GM18498 (cell line): ENCODE data around the gene DOCK3.

Experiments used
- ATAC-seq: cut with Tn5 transposase; IDR thresholded peaks from one replicate; pipeline ENCODE4 v1.9.1; 2021; ENCODE audit warnings: mild to moderate bottlenecking, moderate library complexity; ENCODE audit not compliant: unreplicated experiment

Gene DOCK3

DNA sequence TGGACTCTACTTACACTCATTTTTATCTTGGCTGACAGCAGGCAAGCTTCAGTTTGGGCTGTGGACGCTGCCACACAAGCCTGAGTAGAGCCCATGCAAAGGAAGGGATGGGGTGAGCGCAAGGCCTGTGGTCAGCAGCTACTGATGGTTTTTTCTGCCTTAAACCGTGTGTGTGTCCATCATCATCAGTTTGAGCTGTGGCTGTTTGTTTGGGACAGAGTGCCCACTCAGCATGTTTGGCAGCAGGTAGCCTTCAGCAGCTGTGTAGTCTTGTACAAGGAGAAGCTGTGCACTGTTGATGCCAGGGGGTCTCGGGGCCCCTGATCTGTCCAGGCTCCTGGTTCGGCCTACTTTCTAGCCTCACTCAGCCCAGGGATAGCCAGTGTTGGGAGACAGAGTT is 719.8 kb downstream of the DOCK3 start:
- no peak for ATAC-seq

DNA sequence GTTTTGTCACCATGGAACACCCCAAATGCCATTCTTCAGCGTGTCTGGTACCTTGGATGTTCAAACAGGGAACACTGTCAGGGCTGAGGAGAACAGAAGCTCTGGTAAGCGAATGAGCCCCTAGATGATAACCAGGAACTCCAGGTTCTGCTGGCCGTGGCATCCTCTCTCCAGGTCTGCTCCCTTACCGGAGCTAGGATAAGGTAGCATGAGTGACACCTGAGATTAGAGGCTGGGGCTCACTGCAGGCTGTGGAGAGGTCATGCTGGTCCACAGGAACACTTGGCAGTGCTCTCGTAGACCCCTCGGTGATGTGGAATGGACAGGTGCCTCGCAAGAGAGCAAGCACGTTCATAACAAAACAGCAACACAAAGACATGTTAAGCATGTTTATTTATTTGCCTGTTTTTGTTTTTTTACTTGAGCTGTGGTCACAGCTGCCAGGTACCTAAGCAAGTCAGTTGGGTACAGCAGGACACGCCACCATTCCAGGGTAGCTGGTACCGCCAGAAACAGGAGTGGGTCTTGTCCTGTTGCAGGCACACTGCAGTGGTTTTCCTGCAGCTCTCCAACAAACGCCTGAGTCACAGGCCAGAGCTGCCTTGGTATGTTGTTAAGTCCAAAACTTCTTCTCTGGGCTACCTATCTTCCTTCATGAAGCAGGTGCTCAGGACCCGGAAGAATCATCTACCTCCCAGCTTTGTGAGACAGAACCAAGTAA is 720.9 kb downstream of the DOCK3 start:
- ATAC-seq, result no peak

DNA sequence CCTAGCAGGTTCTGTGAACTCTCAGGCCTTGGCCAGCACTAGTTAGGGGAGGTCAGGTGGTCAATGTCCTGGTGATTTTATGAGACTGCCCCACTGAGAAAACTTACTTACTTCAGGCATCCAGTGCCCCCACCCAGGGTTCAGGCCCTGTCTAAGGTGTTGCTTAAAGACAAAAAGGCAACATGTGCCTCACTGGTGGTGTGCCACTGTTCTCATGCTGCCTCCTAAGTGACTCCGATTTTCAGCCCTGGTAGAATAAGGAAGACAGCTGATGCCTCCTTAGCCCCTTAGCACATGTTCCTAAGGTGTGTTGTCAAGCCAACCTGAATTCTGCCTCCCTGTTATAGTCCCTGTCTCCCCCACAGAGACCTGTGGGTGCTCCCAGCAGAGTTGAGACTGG is 721.7 kb downstream of the DOCK3 start:
- no peak for ATAC-seq

DNA sequence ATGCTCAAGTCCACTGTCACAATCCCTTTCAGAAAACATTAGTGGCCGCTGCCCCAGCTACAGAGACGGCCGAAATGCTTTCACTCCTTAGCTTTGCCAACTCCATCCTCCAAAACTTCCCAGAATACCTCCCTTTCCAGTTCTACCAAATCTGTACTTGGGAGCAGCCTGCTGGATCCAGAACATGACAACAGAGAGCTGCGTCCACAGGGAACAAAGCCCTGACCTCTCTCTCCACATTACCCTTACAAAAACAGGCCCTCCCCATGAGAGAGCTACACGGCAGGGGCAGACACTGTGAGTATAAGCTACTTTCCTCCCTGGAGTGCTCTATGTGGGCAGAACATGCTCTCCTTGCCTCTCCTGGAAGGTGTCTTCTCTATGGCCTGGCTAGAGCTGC is 722.7 kb downstream of the DOCK3 start:
- no peak for ATAC-seq

DNA sequence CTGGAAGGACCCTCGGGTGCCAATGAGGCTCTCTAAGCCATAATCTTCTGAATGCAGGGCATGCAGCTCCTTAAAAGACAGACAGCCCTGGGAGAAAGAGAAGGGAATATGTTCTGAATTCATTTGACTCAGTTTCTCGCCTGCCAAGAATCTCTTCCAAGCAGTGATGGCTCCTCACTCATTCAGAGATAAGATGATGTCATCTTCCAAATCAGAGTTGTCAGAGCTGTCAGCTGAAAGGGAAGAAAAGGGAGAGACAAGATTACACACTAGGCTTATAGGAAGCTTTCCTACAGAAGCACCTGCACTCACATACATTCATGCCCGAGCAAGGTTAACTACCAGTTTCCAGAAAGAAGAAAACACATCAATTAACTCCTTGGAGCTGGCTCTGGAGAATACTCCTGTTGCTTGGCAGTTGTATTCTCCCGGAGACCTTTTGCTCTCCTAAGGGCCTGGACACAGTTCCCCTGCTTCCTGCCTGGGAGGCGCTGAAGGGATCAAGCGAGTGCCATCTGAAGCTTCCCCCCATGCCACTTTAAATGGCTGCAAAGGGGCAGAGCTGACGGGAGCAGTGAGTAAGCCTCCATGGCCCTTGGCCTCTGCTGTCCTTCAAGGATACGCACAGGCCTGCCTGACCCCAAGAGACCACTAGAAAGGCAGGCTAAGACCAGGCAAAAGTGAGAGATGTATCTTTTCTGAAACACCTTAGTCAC is 724.0 kb downstream of the DOCK3 start:
- ATAC-seq, result no peak

DNA sequence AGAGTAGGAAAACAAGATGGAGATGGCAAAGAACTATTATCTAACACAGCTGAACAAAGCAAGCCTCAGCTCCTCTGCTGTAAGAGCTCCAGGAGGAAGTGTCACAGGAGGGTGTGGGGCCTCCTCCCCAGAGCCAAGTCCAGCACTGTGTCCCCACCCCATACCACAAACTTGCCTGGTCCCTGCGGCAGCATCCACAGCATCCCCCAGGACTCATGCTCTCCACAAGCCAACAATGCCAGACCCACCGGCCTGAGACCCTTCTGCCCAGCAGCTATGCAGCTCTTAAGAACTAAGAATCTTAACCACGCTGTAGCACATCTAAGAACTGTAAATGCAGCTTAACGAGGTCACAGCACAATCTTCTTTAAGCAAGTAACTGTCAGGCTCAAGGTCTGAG is 725.4 kb downstream of the DOCK3 start:
- ATAC-seq, result no peak

DNA sequence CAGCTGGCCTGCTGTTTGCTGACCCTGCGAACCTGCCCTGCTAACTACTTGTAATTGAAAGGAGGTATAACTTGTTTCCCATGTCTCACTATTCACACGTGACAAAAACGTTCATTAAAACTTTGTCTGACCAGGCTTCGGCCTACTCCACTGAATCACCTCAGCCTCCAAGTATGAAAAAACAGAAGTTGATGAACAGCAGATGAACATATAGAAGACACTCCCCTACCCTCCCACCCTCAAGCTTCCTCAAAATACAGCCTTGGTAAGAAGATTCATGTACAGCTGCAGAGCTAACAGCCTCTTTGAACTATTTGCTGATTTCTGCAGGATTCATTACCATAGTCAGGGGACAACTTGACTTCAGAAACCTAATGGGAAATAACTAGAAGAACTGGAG is 727.0 kb downstream of the DOCK3 start:
- no peak for ATAC-seq

DNA sequence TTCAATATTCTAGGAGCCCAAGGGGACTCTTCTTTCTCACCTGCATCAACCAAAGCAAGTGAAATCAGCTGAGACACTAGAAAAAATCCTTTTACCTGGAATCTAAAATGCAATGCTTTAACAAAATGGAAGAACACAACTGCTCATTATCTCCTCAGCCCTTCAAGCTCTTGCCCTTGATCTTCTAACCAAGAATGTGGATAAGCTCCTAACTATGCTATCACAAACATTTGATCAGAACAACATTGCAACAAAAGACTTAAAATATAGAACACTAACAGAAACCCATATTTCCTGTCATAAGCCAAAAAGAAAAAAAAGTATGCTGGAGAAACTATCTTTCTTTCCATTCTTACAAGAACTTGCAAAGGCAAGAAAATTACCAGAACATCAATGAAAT is 728.9 kb downstream of the DOCK3 start:
- no peak for ATAC-seq

DNA sequence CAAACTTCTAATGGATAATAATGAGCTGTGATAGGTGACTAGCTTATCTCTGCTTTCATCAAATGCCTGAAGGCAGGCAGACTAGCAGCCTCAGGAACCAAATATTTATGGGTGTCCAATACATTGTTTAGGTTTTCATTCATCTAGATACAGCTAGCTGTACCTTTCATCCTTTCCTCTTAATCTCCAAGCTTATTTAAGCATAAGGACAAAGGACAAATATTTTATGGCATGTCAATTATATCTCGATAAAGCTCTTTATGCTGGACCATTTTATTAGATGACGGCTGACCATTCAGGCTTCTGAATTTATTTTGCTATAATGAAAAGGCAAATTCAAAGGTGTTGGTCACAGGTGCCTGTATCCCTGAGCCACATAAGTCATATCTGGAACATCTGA is 733.3 kb downstream of the DOCK3 start:
- no peak for ATAC-seq

DNA sequence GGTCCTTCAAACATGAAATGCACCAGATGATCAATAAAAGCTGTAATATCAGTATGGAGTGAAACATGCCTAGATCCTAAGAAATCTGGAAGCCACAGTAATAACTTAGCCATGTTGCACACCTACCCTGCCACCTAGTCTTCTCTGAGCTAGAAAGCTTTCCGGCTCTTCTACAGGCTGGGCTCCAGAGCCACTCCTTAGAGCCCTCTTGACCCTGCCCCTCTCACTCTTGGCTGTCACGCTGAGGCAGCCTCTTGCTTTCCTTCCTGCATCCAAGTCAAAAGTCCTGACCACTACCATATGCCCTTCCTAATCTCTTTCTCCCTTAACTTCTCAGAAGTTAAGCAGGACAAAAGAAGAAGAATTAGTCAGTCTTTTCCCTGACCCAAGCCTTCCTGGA is 734.1 kb downstream of the DOCK3 start:
- no peak for ATAC-seq

DNA sequence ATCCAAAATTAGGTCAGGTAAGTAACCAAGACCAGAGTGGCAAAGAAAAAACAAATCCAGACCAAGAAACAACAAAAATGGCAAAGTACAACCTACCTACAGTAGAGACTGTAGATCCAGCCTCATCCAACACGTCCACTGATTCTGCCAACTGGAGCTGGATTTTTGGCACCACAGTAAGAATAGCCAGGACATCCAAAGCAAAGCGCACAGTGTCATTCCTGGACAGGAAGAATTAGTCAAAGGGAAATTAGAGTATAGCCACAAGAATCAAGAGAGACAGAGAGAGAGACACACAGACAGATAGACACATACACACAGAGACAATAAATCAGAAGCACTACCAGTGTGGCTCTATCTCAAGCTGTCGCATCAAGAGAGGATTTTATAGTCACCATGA is 747.5 kb downstream of the DOCK3 start:
- ATAC-seq, result no peak

DNA sequence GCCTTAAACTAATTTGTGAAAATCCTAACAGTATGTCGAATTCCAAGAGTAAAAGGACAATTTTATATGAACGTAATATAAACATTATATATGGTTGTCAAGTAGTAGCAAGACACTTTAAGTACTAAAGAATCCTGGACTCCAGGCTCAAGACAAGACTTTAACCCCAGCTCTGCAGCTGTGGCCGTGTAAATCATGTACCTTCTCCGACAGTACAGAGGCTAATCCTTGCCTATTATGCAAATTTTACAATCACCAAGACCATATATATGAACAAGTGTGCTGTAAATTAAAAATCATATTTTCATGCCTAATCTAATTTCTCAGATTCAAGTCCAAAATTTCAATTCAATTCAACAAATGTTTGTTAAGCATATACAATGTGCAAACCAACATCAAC is 752.2 kb downstream of the DOCK3 start:
- ATAC-seq, result no peak

DNA sequence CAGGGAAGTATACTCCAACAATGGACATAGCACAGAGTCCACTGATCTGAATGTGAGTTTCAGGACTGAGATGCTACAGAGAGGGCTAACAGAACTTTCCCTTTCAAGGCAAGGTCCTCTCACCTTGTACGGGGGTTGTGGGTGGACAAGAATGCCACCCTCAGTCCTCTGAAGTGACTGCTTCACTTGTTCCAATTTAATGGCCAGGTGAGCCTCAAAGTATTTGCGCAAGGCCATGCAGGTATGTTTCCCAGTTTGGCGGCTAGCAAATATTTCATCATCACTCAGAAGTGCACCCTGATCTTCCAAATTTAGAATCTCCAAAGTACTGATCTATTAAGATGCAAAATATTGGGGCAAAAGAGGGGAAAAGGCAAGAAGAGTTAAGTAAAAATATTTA is 754.4 kb downstream of the DOCK3 start:
- no peak for ATAC-seq
